Fibroblast of skin of scalp (primary cell): Measurements from ENCODE around the gene GTF2F1.
"Not testable (repeated sequence)": the region's sequence is repeated elsewhere in the genome, so short reads cannot be mapped to it uniquely, and the experiment has no call there.

Source experiments
- DNase-seq: peaks from one replicate; pipeline ENCODE4 v3.0.0-alpha.2; 2013

Gene GTF2F1

GRCh38 chr19:6417713-6418561 lies 25.0 kb upstream of the GTF2F1 start:
- DNase-seq: peak; percentile 14

GRCh38 chr19:6416658-6417405 lies 23.9 kb upstream of the GTF2F1 start:
- no peak for DNase-seq

- no peak for DNase-seq
Observed at GRCh38 chr19:6415591-6416190, 22.7 kb upstream of the GTF2F1 start.

- no peak for DNase-seq
Observed at GRCh38 chr19:6414793-6415590, 22.0 kb upstream of the GTF2F1 start.

GRCh38 chr19:6413721-6414643 lies 21.0 kb upstream of the GTF2F1 start:
- no peak for DNase-seq

- DNase-seq: no peak
Observed at GRCh38 chr19:6413291-6413690, 20.3 kb upstream of the GTF2F1 start.

- DNase-seq: no peak
Observed at GRCh38 chr19:6412447-6413091, 19.6 kb upstream of the GTF2F1 start.

GRCh38 chr19:6412061-6412446 lies 19.1 kb upstream of the GTF2F1 start:
- DNase-seq: no peak

- no peak for DNase-seq
Observed at GRCh38 chr19:6409346-6409745, 16.4 kb upstream of the GTF2F1 start.

GRCh38 chr19:6406401-6406800 lies 13.4 kb upstream of the GTF2F1 start:
- DNase-seq: no peak

GRCh38 chr19:6402837-6403608 lies 10.1 kb upstream of the GTF2F1 start:
- DNase-seq: peak; percentile 54

- DNase-seq: no peak
Observed at GRCh38 chr19:6402058-6402457, 9.1 kb upstream of the GTF2F1 start.

GRCh38 chr19:6400062-6400944 lies 7.3 kb upstream of the GTF2F1 start:
- DNase-seq: not testable (repeated sequence)

GRCh38 chr19:6396305-6396704 lies 3.3 kb upstream of the GTF2F1 start:
- no peak for DNase-seq

- DNase-seq: no peak
Observed at GRCh38 chr19:6394831-6395230, 1.9 kb upstream of the GTF2F1 start.

GRCh38 chr19:6393983-6394412 lies 1.0 kb upstream of the GTF2F1 start:
- no peak for DNase-seq

- no peak for DNase-seq
Observed at GRCh38 chr19:6392221-6393073, 517 bp downstream of the GTF2F1 start.

GRCh38 chr19:6387372-6387771 lies 5.6 kb downstream of the GTF2F1 start:
- DNase-seq: no peak
